ENCODE data around the gene FAM25G.
"Not testable (repeated sequence)": the region's sequence is repeated elsewhere in the genome, so short reads cannot be mapped to it uniquely, and the experiment has no call there.

FAM25G gene

DNA sequence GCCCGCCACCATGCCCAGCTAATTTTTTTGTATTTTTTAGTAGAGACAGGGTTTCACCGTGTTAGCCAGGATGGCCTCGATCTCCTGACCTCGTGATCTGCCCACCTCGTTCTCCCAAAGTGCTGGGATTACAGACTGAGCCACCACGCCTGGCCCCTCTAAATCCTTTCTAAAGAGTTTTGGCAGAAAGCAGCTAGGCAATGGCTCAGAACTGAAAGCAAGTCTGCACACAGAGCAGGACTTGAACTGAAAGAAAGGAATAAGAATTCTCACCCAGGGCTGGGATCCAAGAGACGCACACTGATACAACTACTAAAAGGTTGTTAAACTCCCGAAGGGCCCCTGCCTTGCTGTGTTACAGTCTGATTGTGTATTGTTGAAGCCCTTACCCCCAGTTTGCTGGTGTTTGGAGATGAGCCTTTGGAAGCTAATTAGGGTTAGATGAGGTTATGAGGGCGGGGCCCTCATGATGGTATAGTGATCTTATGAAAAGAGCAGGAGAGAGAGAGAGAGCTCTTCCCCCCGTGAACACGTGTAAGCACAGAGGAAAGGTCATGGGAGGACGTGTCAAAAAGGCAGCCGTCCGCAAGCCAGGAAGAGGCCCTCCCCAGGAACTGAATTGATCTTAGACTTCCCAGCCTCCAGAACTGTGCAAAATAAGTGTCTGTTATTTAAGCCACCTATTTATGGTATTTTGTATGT lies 26.1 kb downstream of the FAM25G start:
- not testable (repeated sequence) for DNase-seq

DNA sequence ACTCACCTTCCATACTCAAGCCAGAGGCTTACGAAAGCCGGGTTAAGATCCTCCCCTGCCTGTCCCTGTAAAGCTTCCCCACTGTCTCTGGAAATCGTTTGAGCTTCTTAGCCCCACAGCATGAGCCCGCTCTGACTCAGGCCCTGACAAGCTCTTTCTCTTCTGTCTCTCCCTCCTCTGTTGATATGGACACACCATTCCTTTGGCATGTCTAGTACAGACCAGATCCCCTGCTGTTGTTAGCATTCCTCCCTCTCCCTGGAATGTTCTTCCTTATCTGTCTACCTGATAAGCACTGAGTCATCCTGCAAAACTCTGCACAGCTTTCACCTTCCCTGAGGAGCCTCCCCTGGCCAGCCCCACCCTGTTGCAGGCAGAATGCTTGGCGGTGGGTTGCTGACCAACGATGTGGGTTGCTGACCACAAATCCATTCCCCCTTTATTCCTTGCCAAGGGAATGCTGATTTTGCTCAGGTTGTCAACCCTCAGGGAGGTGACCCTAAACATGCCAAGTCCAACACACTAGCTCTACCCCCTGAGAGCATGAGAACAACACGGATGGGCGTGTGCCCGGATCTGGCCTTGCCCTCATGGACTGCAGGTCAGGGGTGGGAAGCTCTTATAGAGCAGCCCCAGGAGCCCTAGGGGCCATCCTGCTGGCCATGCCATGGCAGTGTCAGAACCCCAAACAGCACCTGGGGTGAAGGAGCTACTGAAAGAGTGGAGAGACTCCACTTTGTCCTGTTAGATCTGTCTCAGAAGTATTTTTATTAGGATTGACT lies 28.7 kb downstream of the FAM25G start:
- not testable (repeated sequence) for DNase-seq

DNA sequence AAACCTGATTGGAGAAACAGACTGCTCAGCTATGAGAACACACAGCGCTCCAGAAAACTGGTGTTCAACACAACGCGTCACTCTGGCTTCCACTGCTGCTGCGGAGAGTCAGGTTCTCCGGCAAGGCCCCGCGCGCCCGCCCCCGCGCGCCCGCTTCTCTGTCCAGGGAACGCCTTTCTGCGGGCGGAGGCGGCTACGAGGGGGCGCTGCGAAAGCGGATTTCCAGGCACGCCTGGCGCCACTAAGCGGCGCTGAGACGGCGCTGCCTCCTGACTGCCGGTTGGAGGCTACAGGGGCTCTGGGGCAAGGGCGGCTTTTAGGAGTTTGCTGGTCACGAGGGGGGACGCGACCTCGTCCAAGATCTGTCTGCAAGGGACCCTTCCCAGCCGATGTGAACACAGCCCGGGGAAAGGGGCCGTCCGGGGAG lies 30.2 kb downstream of the FAM25G start:
- DNase-seq, result peak in 6 of 56 donors; percentile 15 to 43 (median 26)

DNA sequence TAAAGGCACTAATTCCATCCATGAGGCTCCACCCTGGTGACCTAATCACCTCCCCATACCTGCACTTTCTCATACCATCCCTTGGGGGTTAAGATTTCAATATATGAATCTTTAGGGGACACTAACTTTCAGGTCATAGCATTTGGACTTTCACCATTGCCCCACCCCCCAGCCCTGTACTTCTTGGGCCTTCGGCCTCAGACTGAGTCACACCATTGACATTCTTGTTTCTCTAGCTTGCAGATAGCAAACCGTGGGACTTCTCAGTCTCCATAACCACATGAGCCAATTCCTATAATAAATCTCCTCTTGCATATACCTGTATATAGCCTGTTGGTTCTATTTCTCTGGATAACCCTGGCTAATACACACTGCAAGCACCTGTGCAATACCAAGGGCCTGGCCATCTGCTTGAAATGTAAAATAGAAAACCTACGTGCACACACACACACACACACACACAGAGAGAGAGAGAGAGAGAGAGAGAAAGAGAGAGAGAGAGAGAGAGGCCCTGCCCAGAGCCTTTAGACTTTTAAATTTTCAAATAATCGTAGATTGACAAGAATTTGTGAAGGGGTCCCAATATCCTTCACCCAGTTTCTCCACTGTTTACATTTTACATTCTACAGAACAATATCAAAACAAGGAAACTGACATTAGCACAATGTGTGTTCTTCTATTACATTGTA lies 32.9 kb downstream of the FAM25G start:
- DNase-seq, result no peak

DNA sequence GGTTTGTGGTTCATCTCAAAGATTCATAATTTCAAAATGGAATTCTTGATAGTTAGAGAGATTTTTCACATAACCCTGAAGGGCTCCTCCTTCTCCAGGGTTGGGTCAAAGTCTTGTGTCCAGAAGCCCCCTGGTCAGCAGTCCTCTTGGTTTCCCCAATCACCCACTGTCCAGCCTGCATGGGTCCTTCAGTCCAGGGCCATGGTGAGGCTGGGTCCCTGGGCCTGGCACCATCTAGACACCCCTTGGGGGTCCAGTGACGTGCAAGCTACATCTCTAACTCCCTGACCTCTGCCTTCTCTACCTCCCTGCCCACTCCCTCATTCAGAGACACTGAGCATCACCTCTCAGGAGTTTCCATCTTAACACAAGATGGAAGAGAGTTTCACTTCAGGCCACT lies 33.7 kb downstream of the FAM25G start:
- DNase-seq, result no peak

DNA sequence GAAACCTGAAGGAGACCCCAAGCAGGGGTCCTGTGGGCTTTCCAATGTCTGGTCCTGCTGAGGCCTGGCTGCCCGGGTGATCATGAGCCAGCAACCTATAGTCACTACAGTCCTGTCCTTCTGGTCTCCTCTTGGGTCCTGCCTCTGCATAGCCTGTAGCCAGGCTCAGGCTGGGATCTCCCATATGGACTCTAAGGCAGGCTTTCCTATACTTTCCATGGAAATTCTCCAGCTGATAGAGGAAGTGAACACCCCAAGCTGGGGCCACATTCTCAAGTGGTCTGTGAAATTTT lies 34.0 kb downstream of the FAM25G start:
- DNase-seq, result no peak

DNA sequence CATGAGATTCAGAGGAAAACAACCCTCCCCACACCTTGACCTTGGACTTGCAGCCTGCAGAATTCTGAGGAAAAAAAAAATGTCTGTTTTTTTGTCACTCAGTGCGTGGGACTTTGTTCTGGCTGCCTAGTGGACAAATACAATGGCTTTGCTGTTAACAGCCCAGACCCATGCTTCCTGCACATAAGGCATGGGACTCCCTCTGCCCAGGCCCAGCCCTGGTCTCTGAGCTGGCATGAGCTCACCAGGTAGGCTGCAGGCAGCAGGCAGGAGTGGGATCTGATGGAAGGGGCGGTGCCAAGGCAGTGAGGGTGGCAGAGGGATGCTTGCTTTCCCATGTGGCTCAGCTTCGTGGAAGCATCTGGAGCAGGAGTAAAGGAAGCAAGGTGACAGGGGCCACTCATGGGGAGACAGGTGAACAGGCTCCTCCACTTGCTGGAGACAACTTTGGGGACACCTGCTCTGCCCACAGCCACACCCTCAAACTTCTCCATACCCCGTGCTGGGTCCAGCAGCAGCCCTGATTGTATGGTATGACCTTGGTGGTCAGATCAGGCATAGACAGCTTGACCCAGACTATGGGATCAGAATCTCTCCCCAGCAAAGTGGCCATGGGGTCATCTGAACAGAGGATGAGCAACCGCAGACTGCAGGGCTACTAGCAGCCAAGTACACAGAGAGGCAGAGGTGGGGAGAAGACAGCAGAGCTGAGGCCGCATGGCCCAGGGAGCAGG lies 34.5 kb downstream of the FAM25G start:
- DNase-seq, result no peak

DNA sequence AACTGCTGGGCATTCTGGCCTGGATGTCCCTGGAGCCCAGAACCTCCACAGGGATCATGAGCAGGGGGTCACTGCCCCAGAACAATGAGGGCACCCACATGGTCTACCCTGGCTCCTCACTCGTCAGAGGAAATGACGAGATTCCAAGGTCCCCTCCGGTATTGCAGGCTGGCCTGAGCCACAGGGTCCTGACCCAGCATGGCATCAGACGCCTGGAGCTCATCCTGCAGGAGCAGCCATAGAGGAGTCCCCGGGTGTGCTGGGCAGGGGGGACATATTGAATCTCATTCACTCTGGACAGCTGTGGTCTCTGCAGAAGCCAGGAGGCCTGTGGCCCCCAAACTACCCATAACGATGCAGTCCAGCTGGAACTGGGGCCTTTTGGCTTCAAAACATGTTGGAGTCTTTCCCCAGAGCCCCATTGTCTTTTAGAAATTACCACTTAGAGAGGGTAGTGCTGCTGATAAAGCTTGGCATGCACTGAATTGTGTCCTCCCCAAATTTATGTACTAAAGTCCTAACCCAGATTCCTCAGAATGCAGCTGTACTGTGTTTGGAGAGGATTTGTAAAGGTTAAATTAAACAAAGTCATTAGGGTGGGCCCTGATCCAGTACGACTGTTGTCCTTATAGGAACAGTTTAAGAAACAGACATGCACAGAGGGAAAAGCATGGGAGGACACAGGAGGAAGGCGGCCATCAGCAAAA lies 35.3 kb downstream of the FAM25G start:
- DNase-seq, result no peak

DNA sequence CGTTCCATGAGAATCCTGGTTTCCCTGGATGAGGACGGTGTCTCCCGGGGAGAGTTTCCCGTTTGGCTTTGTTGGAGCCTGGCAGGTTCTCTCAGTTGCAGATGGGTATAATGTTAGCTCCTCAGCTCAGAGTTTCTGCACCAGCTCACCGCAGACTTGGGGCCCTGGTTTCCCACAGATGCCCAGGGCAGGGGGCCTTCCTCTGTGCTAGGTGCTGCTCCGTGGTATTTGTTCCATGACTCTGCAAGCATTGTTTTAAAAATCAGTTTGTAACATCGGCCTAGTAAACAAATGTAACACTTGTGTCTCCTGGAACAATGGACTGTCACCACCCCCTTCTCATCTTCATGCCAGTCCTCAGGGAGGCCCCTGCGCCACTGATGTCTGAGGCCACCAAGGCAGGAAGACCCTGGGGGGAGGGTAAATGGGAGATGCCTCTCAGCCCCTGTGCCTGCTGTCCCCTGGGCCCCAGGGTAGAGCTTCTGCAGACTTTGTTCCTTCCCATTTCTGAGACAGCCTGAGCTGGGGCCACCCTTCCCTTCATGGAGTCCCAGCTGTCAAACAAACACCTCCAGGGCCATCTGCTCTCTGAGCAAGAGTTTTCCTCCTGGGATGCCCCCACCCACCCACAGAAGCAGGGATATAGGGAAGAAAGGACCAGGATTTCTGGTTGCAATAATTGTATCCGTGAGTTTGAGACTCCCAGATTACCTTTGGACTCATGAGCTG lies 36.0 kb downstream of the FAM25G start:
- DNase-seq, result not testable (repeated sequence)

DNA sequence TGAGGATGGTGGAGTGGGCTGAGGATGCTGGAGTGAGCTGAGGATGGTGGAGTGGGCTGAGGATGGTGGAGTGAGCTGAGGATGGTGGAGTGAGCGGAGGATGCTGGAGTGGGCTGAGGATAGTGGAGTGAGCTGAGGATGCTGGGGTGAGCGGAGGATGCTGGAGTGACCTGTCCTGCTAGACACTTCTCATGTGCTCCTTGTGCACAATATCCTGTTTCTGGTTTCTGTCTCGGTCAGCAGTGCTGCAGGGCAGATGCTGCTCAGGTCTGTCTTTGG lies 36.8 kb downstream of the FAM25G start:
- DNase-seq, result no peak

DNA sequence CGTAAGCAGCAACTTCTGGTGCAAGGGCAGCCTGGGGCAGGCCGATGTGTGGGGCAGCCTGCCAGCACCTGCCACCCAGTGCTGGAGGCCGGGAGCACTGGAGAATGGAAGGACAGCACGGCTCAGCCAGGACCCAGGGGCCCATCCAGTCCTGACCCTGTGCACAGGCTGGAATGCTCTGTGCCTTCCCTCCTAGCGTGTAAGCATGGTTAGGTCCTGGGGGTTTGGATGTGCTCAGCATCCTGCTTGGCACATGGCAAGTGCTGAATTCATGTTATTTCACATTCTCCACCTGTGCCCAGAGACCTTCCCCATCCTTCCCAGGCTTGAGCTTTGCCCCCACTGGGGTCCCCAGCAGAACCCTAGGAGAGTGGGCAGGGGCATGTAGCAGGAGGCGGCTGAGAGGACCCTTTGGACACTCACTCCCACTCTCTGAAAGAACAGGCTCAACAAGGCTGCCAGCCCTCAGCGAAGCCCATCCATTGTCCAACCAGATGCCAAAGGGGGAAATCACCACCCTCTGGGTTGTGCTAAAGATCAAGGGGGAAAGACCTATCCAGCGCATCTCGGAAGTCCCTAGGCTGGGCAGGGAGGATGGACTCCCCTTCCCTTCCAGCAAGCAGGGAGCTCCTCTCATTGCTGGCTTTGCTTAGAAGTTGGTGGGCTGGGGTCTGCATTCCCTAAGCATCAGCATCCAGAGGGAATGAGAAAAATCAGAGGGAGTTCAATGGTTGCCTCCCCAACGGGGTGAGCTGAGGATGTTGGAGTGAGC lies 37.3 kb downstream of the FAM25G start:
- no peak for DNase-seq

DNA sequence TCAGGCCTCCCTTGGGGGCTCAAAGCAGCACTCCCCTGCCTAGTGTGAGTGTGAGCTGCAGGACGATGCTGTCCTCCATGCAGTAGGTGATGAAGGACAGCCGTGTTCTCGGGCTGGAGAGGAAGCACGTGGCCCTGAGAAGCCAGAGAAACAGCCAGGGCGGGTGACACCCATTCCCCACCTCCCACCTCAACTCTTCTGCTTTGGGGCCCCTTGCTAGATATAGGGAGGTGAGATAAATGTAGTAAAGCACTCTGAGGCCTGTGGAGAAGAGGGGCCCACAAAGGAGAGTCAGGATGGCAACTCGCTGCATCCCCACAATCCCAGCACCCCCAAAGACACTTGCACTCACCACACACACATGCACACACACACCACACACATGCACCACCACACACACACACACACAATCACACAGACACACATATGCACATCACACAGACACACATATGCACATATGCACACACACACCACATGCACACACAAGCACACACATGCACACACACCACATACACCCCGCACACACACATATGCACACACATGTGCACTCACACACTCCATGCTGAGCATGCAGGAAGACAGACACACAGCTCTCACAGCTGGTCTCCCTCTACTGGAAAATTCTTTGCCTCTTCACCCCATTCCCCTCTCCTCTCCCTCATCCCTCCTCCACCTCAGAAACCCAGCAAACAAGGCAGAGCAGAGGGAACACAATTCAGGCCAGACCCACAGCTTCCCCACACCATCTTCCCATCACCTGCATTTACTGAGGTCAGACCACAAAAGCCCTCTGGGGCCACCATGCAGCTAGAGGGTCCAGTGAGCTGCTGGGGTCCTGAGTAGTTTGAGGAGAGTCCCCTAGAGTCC lies 38.1 kb downstream of the FAM25G start:
- DNase-seq, result no peak

DNA sequence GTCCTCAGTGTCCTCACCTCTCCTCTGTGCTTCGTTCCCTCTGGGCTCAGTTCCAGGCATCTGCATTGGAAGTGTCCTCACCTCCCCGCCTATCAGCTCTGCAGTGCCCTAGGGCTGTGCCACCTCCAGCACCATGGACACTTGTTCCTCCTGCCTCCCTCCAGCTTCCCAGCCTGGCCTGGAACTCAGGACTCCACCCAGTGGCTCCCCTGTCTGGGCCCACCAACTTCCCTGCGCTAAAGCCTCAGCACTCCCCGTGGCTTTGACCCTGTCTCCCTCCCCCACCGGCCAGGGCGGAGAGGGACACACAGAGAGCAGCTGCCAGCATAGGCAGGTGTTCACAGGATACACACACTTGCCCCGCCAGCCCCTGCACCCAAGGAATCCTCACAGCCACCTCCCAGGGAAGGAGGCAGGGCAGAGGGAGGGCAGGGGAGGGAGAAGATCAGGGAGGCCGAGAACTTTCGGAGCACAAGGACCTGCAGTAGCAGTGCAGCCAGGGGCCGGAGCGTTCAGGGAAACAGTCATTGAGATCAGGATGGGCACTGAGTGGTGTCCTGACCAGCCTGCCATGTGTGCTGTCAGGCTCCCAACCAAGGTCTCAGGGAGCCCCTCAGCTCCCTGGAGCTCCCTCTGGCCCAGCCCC lies 38.9 kb downstream of the FAM25G start:
- no peak for DNase-seq

DNA sequence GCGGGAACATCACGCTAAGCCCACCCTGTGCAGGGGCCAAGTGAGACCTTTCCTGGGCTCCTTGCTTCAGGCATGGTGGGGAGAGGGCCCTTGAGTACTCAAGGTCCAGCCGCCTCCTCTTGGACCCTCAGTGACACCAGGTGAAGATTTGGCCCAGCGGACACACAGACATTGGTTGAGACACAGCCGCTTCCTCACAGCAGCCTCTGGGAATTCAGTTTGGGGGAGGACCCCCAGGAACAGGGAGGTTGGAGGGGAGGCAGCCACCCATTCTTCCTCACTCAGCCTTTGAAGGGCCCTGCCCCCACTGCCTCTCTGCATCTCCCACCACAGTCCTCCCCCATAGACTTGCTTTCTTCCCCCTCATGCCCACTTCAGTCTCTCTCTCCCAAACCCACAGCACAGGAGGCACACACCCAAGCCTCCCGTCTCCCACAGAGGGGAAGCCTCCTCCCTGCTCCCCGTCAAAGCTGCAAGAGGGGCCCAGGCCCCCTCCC lies 39.5 kb downstream of the FAM25G start:
- no peak for DNase-seq

DNA sequence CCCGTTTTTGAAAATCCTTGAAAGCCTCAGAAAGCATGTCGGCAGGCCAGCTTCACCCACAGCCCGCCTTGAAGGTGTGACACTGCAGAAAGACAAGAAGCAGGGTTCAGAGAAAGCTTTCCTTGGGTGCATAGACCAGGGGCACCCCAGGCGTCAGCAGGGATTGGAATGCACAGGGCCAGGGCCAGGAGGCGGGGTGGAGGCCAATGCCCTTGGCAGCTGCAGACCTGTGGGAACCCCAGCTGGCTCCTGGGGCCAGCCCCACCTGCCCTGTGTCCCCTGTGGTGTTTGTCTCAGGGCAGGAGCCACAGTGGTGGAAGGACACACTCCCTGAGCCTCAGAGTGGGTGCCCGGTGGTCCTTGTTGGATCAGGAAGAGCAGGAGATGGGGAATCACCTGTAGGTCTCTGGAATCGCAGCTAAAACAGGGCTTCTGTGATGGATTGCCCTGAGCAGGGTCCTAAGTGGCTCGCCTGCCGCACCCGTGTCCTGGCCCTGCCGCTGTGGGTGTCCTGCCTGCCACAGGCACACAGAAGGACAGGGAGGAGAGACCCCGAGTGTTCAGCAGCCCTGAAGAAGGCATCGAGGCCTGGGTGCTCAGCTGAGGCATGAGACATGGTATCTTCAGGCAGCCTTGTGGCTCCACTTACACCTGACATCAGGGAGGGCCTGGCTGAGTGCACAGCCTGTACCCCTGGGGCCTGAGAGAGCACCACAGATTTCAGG lies 40.1 kb downstream of the FAM25G start:
- no peak for DNase-seq

DNA sequence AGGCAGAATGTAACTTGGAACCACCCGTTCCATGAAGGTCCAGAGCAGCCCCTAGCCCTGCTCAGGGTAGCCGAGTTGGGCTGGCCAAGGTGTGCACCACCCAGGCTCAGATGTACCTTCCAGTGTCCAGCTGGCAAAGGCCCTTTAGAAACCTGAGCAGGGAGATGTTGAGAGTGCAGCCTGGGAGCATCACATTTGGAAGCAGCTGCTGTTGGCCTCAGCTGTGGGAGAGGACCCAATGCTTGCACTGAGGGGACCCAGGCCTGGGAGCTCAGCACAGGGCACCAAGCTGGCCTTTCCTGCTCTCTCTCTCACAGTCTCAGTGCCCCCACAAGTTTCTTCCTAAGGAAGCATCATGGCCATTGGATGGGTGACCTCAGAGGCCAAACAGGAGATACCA lies 41.1 kb downstream of the FAM25G start:
- DNase-seq, result no peak

DNA sequence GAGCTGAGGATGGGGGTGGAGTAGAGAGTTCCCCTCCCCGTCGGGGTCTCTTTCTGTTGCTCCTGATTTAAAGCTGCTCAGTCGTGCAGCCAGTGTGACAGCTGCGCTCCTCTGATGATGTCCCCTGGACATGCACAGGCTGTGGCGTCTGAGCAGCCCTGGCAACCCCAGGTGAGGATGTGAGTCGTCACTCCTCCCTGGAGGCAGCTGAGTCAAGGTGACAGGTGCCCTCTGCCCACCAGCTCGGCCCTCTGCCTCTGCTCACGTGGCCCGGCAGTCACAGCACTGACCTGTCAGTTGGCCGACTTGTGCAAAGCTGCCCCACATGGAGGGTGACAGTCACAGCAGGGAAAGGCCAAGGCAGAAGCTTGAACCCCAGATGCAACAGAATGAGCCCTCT lies 41.5 kb downstream of the FAM25G start:
- no peak for DNase-seq

Data from amygdala (tissue), 56 donors.